Measurements from ENCODE around the gene MOCS3.
"Not testable (repeated sequence)": the region's sequence is repeated elsewhere in the genome, so short reads cannot be mapped to it uniquely, and the experiment has no call there.

The MOCS3 gene

DNA sequence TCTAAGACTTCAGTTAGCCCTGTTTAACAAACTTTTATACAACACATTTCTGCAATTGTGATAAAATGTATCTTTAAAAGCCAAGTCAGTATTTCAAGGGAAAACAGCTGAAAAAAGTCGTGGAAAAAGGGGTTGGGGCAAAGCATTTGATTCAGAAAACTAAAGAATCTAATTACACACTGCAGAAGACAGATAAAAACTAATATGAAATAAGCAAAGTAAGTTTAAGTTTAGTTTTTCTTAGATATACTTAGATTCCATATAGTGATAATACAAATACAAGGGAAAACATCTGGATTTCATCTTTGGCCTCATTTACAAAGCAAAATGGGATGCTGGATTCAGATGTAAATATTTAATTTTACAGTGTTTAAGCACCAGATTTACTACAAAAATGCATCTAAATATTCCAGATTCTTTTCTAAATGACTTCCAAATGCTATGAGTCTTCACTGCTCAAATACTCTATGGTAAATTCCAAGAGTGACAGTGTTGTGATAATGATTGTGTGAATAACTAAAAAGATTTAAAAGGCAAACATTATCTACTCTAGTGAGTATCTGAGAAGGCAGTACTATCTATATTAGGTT, 25.8 kb upstream of the MOCS3 start:
- no peak for DNase-seq

GRCh38 chr20:50933589-50933988, 25.0 kb upstream of the MOCS3 start:
- no peak for DNase-seq

DNA sequence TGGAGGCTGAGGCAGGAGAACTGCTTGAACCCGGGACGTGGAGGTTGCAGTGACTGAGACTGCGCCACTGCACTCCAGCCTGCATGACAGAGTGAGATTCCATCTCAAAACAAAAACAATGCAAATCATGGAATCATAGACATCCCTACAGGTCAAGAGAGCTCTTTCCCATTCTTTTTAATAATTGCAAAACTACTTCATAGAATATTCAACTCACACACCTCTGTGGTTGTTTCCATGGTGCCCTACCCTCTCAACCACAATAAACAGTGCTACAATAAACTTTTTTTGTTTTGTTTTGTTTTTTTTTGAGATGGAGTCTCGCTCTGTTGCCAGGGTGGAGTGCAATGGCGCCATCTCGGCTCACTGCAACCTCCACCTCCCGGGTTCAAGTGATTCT, 15.5 kb upstream of the MOCS3 start:
- no peak for DNase-seq

- DNase-seq = no peak
Observed at GRCh38 chr20:50948132-50948785, 10.4 kb upstream of the MOCS3 start.

DNA sequence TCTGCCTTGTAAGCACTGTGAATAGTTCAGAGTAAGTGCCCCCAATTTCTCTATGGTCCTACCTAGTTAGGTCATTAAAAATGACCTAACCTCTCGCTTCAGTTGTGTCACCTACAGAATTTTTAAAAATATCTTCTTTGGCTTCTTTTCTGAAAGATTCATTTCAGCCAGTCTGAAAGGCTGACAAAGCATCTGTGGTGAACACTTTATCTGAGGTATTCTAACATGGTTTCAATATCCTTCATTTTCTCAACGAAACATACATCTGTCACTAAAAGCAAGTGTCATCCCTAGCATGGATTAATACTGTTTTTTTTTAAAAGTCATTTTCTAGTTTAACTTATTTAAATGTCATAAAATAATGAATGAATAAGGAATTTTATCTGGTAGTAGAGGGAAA, 5.4 kb upstream of the MOCS3 start:
- DNase-seq = no peak

DNA sequence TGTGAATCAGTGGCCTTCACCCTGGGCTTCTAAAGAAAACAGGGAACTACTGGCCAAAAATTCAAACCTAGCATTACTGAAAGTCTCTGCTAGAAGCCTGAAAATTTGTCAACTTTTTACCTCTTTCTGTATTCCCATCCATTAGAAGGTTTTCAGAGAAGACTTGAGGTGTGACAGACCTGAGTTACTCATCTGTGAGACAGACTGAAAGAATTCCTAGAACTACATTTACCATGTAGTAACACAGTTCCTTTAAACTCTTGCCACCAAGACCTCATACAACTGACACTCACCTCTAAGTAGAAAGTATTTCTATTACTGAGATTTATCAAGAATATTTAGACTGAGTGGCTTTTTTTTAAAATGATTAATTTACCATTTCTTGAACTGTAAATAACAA, 4.8 kb upstream of the MOCS3 start:
- no peak for DNase-seq

- DNase-seq = no peak
Observed at GRCh38 chr20:50957276-50957675, 1.3 kb upstream of the MOCS3 start.

- peak; percentile 74 for DNase-seq
Observed at GRCh38 chr20:50957798-50958614, 612 bp upstream of the MOCS3 start, which contains the start of gene DPM1. TSS of gene DPM1 (minus strand) at chr20:50958532. CDS start at chr20:50958523, 9 bp downstream.

DNA sequence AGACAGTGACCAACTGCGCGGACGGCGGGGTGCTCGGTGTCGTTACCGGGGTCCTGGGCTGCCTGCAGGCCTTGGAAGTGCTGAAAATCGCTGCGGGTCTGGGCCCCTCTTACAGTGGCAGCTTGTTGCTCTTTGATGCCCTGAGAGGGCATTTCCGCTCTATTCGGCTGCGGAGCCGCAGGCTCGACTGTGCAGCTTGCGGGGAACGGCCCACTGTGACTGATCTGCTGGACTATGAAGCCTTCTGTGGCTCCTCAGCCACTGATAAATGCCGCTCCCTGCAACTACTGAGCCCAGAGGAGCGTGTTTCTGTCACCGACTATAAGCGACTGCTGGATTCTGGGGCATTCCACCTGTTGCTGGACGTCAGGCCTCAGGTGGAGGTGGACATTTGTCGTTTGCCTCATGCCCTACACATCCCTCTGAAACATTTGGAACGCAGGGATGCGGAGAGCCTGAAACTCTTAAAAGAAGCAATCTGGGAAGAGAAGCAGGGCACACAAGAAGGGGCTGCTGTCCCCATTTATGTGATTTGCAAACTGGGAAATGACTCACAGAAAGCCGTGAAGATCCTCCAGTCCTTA, 1.0 kb downstream of the MOCS3 start:
- DNase-seq = no peak

GRCh38 chr20:50967586-50967985, 9.0 kb downstream of the MOCS3 start:
- DNase-seq = no peak

- DNase-seq = no peak
Observed at GRCh38 chr20:50968289-50968688, 9.7 kb downstream of the MOCS3 start.

GRCh38 chr20:50969435-50969834, 10.8 kb downstream of the MOCS3 start:
- no peak for DNase-seq

- DNase-seq = no peak
Observed at GRCh38 chr20:50969912-50970311, 11.3 kb downstream of the MOCS3 start.

DNA sequence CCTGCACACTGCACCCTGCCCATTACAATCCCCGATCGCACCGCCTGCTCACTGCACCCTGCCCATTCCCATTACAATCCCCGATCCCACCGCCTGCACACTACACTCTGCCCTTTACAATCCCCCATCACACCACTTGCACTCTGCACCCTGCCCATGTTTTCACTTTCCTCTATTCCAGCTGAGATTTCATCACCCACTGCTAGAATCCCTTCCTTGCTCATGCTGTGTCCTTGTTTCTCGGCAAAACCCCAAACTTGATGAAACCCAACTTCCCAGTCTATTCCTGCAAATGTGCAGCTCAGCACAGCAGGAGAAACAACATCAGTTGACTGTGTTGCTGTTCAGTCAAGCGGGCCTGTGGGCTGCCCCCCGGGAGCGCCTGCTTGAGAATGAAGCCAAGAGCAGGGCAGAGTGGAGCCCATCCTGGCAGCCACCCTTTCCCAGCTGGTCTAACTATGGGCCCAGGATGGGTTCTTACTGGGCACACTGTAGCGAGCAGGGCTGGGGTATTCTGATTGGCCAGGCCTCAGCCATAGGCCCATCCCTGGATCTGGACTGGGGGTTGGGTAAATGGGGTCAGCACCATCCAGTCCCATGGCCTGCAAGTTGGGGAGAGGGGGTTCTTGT, 17.2 kb downstream of the MOCS3 start:
- DNase-seq = no peak

DNA sequence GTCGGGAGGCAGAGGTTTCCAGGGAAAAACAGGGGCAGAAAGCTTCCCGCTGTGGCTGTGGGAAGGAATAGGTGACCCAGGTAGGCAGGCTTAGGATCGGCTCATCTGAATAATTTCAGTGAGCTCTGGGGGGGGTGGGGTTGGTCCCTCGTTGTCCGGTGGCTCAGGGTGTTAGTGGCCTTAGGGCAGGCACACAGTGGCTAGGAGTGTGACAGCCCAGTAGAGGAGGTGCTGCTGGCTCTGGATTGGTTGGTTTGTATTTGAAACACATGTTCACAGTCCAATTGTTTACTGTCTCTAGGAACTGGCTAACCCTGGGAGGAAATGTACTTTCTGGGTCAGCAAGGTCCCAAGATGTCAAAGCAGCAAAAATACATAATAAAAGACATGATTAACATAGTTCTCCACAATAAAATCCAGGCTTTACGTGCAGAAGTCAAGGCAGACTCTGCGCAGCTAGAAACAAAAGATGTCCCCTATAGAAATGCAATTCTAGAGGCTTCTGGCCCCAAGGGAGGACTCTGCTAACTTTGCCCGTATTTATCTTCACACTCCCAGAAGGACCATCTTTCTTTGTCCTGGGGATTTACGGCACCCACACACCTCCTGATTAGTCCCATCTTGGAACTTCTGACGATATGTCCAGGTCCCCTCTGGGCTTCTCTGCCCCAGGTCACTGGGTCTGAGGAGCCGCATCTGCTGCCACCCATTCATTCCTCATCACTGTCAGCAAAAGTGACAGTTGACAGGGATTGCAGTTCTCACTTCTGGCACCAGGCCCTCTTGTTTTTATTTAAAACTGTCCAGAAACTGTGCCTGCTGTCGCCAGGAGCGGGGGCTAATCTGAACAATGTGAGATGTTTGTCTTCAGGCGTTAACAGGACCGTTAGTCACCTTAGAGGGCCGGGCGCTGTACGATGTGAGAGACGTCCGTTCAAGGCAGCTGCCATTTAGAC, 18.7 kb downstream of the MOCS3 start:
- DNase-seq = no peak

DNA sequence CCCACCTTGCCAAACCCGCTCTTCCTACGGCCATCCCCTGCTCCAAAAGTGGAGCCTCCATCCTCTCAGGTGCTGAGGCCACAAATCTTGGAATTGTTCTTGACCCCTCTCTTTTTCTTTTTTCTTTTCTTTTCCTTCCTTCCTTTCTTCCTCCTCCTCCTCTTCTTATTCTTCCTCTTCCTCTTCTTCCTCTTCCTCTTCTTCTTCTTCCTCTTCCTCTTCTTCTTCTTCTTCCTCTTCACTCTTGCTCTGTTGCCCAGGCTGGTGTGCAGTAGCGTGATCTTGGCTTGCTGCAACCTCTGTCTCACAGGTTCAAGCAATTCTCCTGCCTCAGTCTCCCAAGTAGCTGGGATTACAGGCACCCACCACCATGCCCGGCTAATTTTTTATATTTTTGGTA, 19.9 kb downstream of the MOCS3 start:
- not testable (repeated sequence) for DNase-seq

GRCh38 chr20:50980071-50980681, 21.6 kb downstream of the MOCS3 start:
- peak; percentile 55 for DNase-seq

DNA sequence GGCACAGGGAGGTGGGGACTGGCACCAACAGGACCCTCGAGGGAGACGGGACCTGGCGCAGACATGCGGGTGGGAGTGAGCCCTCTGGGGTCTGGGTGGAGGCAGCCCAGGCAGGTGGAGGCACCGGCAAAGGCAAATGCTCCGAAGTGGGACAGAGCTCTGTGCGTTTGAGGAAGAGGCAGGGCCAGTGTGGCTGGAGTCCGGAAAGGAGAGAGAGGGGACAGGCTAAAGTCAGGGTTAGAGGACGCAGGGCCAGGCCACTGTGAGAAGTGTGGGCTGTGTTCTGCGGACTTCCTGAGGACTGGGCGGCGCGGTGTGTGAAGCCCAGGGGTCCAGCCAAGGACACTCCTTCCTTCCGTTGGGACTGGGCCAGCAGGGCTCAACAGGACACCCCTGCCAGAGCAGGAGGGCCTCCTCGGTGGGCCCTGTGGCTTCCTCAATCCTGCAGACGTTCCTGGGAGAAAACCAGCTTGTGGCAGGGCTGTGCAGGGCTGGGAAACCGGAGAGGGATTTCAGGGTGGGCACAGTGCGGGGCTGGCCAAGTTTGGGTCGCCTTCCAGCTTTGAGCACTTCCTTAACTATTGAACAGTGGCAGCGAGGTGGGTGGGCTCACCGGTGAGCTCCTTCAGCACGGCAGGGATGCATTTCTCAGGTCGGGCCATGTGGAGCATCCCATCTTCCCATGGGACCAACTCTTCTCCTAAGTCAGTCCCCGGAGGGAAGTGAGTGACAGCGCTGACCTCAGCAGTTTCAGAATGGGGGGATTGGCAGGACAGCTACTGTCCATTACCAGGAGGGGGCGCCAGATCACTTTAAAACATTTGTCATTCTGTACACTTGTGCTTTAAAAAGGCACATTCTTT, 22.5 kb downstream of the MOCS3 start:
- peak; percentile 61 for DNase-seq

DNA sequence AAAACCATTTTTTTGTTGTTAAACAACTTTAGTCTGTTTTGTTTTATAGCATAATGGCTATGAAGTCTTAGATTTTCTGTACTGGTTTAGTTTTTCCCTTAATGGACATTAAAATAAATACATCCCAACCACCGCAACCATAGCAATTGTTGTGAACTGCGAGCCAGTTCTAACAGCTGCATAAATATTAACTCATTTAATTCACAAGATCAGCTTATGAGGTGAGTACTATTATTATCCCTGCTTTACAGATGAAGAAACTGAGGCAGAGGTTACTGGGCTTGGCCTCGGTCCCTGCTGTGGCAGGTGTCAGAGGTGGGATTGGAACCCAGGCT, 23.1 kb downstream of the MOCS3 start:
- no peak for DNase-seq

DNA sequence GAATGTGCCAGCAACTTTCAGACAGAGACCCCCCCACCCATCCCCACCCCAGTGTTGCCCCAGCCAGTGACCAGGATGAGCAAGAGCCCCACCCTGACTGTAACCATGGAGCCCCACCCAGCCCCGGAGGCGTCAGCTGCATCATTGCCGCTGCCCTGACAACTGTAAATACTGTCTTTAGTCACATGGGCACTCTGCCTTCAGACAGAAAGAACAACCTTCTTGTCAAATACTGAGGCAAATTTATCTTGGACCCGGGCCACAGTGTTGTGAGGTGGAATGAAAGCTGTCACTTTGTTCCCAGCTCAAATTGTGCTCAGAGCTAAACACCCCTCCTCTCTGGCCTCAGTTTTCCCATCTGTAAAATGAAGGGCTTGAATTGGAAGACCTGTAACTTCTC, 23.7 kb downstream of the MOCS3 start:
- DNase-seq = no peak

GRCh38 chr20:50983321-50983720, 24.7 kb downstream of the MOCS3 start:
- DNase-seq = no peak
